HuH-7 (cell line): ENCODE data around the gene IRAK2.
"Not testable (repeated sequence)": the region's sequence is repeated elsewhere in the genome, so short reads cannot be mapped to it uniquely, and the experiment has no call there.

Source experiments
- DNase-seq: peaks from one replicate; pipeline ENCODE4 v3.0.0; 2011; ENCODE audit warnings: low spot score

The IRAK2 gene

GRCh38 chr3:10160925-10161324 lies 3.8 kb upstream of the IRAK2 start:
- DNase-seq = no peak

- no peak for DNase-seq
These were observed 2.5 kb upstream of the IRAK2 start for GRCh38 chr3:10162185-10162584.

DNA sequence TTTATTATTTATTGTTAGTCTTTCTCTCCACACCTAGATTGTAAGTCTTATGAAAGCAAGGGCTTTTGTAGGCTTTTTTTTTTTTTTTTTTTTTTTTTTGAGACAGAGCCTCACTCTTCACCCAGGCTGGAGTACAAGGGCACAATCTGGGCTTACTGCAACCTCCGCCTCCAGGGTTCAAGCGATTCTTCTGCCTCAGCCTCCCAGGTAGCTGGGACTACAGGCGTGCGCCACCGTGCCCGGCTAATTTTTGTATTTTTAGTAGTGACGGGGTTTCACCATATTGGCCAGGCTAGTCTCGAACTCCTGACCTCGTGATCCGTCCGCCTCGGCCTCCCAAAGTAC lies 546 bp upstream of the IRAK2 start:
- not testable (repeated sequence) for DNase-seq

- DNase-seq = no peak
These were observed 1.5 kb downstream of the IRAK2 start for GRCh38 chr3:10166213-10166604.

DNA sequence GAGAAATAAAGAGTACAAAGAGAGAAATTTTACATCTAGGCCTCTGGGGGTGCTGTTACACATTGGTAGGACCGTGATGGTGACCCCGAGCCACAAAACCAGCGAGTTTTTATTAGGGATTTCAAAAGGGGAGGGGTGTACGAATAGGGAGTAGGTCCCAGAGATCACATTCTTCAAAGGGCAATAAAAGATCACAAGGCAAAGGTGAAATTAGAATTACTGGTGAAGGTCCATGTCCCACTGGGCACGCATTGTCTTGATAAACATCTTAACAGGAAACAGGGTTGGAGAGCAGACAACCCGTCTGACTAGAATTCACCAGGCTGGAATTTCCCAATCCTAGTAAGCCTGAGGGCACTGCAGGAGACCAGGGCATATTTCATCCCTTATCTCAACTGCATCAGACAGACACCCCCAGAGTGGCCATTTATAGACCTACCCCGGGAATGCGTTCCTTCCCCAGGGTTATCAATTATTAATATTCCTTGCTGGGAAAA lies 4.3 kb downstream of the IRAK2 start:
- DNase-seq = no peak

GRCh38 chr3:10170915-10171478 lies 6.3 kb downstream of the IRAK2 start:
- no peak for DNase-seq

GRCh38 chr3:10173095-10173925 lies 8.6 kb downstream of the IRAK2 start:
- DNase-seq = no peak

DNA sequence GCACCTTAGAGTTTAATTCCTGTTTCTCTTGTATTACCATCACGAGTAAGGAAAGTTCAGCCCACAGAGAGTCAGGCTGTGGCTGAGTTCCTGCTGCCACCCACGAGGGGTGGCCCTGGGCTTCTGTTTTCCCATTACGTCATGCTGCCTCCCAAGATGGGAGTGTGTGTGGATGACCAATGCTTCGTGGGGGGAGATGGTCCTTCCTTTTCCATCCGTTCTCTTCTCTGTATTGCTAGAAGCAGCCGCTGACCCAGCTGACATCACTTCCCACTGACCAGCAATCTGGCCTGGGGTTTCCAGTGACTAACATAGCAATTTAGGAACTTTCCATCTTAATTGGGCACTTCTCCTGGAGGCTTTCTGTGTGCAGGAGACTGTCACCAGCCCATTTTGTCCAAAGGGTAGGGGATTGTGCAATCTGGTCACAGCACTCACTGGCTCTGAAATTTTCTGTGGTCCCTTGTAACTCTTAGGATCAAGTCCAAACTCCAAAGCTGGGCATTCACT lies 9.3 kb downstream of the IRAK2 start:
- peak; percentile 74 for DNase-seq

- not testable (repeated sequence) for DNase-seq
These were observed 10.6 kb downstream of the IRAK2 start for GRCh38 chr3:10175334-10175733.

- not testable (repeated sequence) for DNase-seq
These were observed 11.4 kb downstream of the IRAK2 start for GRCh38 chr3:10176150-10176549.

- DNase-seq = no peak
These were observed 13.0 kb downstream of the IRAK2 start for GRCh38 chr3:10177737-10178136.

DNA sequence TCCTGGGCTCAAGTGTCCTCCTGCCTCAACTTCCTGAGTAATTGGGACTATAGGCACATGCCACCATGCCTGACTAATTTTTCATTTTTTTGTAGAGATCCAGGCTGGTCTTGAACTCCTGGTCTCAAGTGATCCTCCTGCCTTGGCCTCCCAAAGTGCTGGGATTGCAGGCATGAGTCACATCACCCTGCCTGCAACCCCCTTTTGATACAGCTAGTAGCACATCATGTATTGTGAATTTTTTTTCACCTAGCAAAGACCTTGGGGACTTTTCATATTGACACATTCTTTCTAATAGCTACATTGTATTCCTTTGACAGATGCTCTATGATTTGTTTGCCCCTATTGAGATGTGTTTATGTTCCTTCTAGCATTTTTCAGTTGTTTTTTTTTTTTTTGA lies 14.2 kb downstream of the IRAK2 start:
- DNase-seq = no peak

DNA sequence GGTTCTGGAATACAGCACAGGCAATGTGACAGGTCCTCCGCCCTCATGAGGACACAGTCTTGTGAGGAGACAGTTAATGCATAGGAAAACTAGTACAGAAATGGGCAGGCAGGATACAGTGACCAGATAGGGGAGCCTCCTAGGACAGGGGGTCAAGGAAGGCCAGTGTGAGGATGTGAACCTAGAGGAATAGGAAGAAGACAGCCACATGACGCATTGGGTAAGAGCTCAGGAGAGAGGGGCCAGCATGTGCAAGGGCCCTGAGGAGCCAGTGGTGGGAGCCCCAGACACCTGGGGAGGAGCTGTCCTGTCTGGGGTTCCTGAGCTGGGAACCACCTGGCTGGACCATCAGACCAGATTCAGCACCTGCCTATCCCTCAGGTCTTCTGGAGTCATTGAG lies 15.6 kb downstream of the IRAK2 start:
- DNase-seq = no peak

DNA sequence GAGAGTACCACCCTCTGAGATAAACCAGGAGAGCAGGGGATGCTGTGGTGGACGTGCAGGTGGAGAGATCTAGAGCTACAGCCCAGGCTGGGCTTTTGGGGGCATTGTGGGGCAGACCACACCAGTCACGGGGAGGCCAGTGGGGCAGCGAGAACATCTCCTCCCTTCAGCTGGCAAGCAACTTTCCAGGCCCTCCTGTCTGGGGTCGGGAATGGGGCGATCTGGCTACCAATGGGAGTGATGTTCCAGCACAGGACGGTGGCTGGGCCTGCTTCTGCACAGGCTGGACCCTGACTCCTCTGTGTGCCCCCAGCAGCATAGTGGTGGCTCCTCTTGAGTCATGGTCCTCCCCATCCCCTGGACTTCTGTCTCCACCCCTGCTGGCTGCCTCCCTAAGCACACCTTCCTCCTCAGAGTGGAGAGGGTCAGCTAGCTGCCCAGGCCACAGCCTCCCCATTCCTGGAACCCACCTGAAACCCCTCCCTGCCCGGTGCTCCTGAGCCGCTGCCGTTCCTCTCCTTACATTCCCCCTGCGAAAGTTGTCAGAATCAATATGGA lies 16.1 kb downstream of the IRAK2 start:
- DNase-seq = no peak

- no peak for DNase-seq
These were observed 18.2 kb downstream of the IRAK2 start for GRCh38 chr3:10182950-10183349.

- DNase-seq = no peak
These were observed 19.5 kb downstream of the IRAK2 start for GRCh38 chr3:10184250-10184649.

GRCh38 chr3:10185804-10186762 lies 21.4 kb downstream of the IRAK2 start:
- no peak for DNase-seq

DNA sequence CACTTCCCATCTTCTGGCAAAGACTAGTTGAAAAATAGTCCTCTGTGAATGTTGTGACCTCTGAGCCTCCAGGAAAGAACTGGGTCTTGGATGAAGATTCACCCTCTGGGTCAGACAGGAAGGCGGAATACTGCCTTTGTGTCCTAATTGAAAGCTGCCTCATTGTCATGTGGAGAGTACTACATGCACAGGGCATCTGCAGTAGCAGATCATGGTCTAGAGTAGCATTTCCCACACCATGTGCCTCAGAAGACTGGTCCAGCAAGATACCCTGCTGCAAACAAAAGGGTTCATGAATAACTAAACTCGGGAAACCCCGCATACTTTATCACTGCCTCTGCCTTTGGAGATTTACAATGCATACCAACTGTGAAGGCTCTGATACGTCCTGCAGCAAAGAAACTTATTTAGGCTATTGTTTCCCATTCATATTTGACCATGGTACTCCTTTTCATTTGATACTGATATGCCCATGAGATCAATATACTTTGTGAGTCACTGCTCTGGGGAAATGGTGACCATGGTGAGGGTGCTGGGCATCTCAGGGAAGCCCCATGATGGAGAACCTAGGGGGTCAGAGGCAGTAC lies 22.7 kb downstream of the IRAK2 start:
- DNase-seq = no peak

- no peak for DNase-seq
These were observed 23.2 kb downstream of the IRAK2 start for GRCh38 chr3:10187944-10188343.

GRCh38 chr3:10188804-10189556 lies 24.3 kb downstream of the IRAK2 start:
- DNase-seq = no peak
